Epidermal melanocyte (primary cell): Measurements from ENCODE around the gene GJB6.

Experiments
- DNase-seq: peaks from one replicate; pipeline ENCODE4 v3.0.0; 2011; ENCODE audit warnings: low spot score; ENCODE audit not compliant: insufficient read length

GJB6 gene

DNA sequence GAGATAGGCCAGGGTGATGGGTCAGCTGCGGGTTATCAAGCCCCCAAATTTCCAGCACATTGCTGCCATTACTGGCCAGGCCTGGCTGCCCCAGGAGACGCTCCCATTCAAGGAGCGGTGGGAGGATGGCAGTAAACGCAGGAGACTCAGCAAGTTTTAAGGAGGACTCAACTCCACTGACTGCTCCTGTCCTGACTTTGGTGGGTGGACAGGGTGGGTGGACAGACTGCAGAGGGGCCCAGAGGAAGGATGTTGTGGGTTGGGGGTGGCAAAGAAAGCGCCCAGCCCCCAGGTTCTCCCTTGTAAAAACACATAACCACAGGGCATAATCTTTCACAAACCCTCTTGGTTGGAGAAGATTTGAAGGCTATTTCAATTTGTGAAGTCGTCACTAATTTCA lies 4.4 kb downstream of the GJB6 start:
- no peak for DNase-seq

GRCh38 chr13:20227288-20227687 lies 4.8 kb downstream of the GJB6 start:
- no peak for DNase-seq

DNA sequence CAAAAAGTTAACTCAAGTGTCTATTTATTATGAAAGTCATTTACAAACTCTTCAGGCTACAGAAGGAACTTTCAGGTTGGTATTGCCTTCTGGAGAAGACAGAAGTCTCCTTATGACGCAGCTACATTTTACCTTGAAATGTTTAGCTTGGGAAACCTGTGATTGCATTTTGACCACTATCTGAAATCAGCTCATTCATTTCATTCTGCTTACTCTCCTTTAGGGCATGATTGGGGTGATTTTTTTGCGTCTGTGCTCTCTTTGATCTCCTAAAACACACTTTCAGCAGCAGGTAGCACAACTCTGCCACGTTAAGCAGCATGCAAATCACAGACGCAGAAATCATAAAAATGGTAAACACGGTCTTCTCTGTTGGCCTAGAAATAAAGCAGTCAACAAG lies 9.6 kb downstream of the GJB6 start:
- DNase-seq, result no peak

DNA sequence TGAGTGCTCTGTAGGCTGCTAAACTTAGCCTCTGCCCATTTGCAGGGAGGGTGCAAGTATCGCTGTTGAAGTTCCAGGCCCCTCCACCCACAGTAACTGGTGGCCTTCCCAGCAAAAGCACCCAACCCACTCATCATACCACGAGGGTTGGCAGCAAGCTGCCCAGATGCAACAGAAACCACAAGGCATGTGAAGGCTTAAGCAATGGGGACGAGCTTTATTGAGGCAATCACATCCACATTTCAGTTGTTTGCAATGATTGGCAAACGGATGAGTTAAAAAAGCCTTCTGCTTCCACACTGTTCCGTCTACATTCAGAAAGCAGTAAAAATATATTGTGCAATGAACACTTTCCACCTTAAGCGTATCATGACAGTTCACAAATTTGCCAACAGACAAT lies 10.3 kb downstream of the GJB6 start:
- no peak for DNase-seq

- DNase-seq, result no peak
These were observed 12.5 kb downstream of the GJB6 start for GRCh38 chr13:20219577-20219976.

- no peak for DNase-seq
These were observed 15.0 kb downstream of the GJB6 start for GRCh38 chr13:20217168-20217567.

DNA sequence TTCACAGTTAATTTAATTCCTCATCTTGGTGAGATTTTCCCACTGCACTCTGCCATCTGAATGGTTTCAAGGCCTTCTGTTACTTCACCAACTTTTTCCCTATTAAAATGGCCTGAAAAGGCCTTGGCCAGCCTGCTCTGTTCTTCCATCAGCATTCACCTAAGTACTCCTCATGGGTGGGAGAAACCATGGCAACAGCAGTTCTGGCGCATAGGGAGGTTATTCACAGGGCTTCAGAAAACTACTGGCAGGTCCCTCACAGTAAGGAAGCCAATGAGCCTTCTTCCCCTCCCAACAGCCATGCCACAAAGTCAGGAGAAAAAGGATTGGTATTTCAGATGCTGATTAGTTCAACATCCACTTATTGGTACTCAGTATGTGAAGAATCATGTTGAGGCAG lies 22.2 kb downstream of the GJB6 start:
- no peak for DNase-seq

GRCh38 chr13:20206698-20207235 lies 25.4 kb downstream of the GJB6 start:
- DNase-seq, result no peak

DNA sequence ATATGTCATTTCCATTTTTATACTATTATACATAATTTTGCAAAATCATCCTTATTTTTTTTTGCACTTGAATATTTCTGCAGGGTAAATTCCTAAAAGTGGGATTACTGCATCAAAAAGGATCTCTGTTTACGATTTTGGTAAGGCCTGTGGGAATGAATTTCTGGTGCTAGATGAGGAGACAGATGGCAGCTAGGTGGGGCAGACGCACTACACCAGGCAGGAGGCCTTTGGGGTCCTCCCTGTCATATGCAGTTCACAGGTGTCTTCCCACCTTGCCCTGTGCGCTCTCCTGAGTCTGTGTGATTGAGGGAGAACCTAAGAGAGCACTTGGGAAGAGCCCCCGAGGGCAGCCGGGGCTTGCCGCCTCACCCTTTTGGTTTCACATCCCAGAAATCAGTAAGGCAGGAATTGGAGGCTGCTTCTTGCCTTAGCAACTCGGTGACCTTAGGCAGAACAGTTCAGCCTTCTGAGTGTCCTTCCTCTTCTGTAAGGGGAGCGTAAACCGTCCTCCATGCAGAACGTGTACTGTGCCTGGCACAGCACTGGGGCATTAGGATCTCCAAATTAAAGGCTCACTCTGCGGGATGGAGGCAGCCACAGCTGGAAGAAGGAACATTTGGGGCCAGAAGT lies 25.9 kb downstream of the GJB6 start:
- no peak for DNase-seq

DNA sequence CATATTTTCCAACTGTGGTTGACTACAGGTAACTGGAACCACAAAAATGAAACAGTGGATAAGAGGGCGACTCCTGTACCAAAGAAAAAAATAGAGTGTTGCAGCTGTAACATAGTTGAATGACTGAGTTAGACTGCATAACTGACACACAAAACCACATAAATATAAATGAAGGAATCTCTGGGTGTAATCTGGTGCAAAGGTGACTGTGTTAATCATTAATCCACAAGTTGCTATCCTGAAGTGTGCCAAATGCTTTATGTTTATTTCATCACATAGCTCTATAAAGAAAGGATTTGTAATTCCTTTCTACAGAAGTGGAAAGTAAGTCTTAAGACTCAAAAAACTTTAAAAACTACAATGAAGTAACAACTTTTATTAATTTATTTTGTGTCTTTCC lies 33.3 kb downstream of the GJB6 start:
- DNase-seq, result no peak

DNA sequence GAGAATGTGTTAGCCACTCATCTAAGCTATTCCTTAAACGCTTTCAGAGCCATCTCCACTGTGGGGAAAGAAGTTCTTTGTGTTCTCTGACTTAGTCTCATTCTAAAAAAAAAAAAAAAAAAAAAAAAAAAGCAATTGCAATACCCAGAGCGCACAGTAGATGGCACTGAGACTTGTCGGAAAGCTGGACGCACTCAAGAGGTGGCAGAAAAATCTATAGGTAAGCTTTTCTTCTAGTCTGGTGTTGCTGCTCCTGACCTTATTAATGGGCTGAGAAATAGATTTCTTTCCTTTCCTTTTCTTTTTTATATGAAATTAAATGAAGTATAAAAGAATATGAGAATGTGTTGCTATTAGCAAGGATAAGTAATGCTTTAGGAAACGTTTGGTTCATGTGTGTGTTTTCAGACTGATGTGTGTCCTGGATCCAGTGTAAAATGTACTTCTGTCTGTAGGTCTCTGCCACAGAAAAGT lies 34.7 kb downstream of the GJB6 start:
- DNase-seq, result peak; percentile 75

DNA sequence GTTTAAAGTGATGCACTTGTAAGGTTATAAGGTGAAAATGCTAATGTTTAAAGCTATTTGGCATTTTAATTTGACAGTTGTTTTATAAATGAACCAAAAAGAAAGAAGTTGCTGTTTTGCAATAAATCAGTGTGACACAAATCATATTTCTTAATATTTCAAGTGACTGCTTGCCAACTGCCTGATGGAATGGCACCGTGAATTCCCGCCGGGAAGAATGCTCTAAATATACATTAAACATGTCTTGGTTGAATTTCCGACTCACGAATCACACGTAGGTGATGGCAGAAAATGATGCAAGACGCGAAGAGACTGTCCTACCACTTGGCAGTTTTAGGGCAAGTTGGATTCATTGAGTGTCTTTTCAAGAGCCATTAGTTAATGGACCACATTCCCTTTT lies 36.3 kb downstream of the GJB6 start:
- DNase-seq, result no peak

GRCh38 chr13:20193907-20194631 lies 38.0 kb downstream of the GJB6 start:
- no peak for DNase-seq

- DNase-seq, result no peak
These were observed 38.8 kb downstream of the GJB6 start for GRCh38 chr13:20193162-20193906.

DNA sequence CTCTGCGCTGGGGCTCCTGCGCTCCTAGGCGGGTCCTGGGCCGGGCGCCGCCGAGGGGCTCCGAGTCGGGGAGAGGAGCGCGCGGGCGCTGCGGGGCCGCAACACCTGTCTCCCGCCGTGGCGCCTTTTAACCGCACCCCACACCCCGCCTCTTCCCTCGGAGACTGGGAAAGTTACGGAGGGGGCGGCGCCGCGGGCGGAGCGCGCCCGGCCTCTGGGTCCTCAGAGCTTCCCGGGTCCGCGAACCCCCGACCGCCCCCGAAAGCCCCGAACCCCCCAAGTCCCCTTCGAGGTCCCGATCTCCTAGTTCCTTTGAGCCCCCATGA lies 39.3 kb downstream of the GJB6 start, which contains the start of gene GJB2:
Gene GJB2 (minus strand): TSS at position 103 of the 326 bp plus-strand sequence. CDS start 3,357 bp downstream, outside the sequence.
- DNase-seq, result no peak

GRCh38 chr13:20192158-20192835 lies 39.8 kb downstream of the GJB6 start:
- DNase-seq, result no peak

- no peak for DNase-seq
These were observed 40.6 kb downstream of the GJB6 start for GRCh38 chr13:20191311-20192157.

DNA sequence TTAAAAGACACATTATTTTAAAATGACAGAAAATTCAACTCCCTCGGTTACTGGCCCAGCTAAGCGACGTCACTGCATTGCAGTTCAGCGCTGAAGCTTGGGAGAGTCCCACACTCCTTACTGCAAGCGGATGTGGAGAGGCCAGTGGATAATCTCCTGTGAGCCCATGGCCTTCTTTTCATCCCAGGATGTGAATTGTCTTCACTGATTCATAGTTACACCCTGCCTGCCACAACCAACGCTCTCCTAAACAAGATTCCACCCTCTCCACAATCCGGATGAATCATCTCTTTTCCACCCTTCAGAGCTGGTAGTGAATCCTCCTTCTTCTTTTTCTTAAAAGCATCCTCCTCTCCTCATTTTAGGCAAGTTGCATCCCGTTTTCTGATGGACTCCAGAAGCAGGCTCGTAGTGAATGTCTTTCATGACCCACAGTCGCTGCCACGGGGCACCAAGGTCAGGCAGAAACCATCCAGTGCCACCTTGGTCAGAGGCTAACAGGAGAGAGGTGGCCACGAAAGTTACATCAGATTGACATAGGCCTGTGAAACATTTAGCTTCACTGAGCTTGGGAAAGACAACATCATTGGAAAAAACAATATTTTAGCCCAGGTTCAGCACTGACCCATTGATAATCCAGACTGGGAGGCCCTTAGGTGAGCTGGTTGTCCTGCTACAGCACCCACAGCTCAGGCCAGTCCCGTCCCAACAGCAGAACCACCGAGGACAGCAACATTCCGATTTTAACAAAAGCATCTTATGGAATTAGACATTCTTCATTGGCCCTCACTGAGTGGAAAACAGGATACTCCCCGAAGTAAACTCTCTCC lies 41.4 kb downstream of the GJB6 start:
- DNase-seq, result no peak

DNA sequence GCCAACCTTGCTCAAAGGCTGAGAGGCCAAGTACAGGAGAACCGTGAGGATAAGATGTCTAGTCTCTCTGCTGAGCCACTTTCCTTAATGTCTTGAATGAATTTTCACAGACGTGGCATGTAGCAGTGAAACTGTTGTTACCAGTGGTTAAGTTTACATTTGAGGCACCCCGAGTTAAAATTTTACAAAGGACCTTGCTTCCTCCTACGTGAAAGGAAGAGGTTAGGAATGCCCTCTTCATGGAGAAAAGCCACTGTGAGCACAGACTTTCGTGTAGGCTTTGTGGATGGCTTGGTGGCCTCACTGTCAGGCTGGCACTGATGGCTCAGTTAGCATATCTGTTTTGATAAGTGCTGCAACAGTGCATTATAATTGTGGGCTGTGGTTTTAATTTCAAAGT lies 42.0 kb downstream of the GJB6 start:
- DNase-seq, result no peak
